GM11168 (cell line): Measurements from ENCODE around the gene DNAH9.

Experiments used
- in situ Hi-C: fragments of 300-500 bp; cut with MboI; formaldehyde crosslinking; loops from one replicate; pipeline ENCODE4 v1.12.0; 2022; ENCODE audit warnings: low sequenced_read_pairs; ENCODE audit not compliant: unreplicated experiment

The DNAH9 gene

GRCh38 chr17:11598274-11599221 lies at the start of gene DNAH9:
DNAH9 (plus strand) TSS chr17:11598470; CDS start chr17:11598499, 29 bp downstream.
- in situ Hi-C loops = no loop called here

- in situ Hi-C loops = no loop called here
These were observed 47.8 kb upstream of the DNAH9 start for GRCh38 chr17:11550431-11550830.

- in situ Hi-C loops = no loop called here
These were observed 46.8 kb upstream of the DNAH9 start for GRCh38 chr17:11551442-11551841.

- in situ Hi-C loops = no loop called here
These were observed 45.1 kb upstream of the DNAH9 start for GRCh38 chr17:11553135-11553534.

- in situ Hi-C loops = no loop called here
These were observed 44.2 kb upstream of the DNAH9 start for GRCh38 chr17:11554042-11554441.

GRCh38 chr17:11554542-11554941 lies 43.7 kb upstream of the DNAH9 start:
- in situ Hi-C loops = no loop called here

- in situ Hi-C loops = no loop called here
These were observed 42.7 kb upstream of the DNAH9 start for GRCh38 chr17:11555530-11555929.

- in situ Hi-C loops = no loop called here
These were observed 40.4 kb upstream of the DNAH9 start for GRCh38 chr17:11557727-11558452.

- in situ Hi-C loops = no loop called here
These were observed 39.5 kb upstream of the DNAH9 start for GRCh38 chr17:11558681-11559234.

- in situ Hi-C loops = no loop called here
These were observed 38.7 kb upstream of the DNAH9 start for GRCh38 chr17:11559601-11560000.

GRCh38 chr17:11561281-11561680 lies 37.0 kb upstream of the DNAH9 start:
- in situ Hi-C loops = no loop called here

- in situ Hi-C loops = no loop called here
These were observed 36.6 kb upstream of the DNAH9 start for GRCh38 chr17:11561702-11562101.

- in situ Hi-C loops = no loop called here
These were observed 33.5 kb upstream of the DNAH9 start for GRCh38 chr17:11564589-11565380.

- in situ Hi-C loops = no loop called here
These were observed 32.7 kb upstream of the DNAH9 start for GRCh38 chr17:11565591-11565990.

GRCh38 chr17:11578998-11579397 lies 19.3 kb upstream of the DNAH9 start:
- in situ Hi-C loops = no loop called here

- in situ Hi-C loops = no loop called here
These were observed 17.6 kb upstream of the DNAH9 start for GRCh38 chr17:11580677-11581076.

- in situ Hi-C loops = no loop called here
These were observed 16.1 kb upstream of the DNAH9 start for GRCh38 chr17:11582217-11582616.

- in situ Hi-C loops = no loop called here
These were observed 14.8 kb upstream of the DNAH9 start for GRCh38 chr17:11583306-11583992.

GRCh38 chr17:11589716-11590115 lies 8.6 kb upstream of the DNAH9 start:
- in situ Hi-C loops = no loop called here

GRCh38 chr17:11601661-11602060 lies 3.4 kb downstream of the DNAH9 start:
- in situ Hi-C loops = no loop called here
